ENCODE measurements around the gene COBLL1.

The COBLL1 gene

DNA sequence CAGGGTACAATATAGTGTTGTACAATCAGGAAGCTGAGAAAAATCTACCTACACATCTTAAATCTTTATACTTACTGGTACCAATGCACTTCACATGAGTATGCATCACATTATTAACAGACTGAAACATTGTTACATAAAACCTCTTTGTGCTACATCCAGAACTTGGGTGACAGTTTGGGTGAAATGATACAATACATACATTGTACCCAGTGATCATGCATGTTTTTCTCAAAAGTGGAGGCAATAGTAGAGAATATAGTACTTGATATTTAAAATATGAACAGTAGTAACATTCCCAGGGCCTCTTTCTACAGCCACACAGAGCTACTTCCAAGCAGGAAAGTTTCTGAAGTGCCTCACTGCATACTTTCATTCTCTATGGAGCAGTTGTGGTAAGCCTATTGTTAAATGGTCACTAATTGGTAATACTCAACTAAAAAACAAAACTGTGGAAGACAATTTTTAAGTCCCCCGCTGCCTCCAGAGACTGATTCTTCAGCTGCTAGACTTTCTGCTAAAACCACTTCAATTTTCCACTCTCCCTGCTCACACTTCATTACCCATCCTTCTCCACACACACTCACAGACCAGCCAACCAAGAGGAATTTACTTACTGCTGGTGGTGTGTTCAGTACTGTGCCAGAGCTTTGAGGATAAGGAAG, 197.5 kb downstream of the COBLL1 start:
- no peak overlapping the region for H3K4me2 ChIP-seq (ENCODE audit: insufficient read depth, low read length)
- H3K4me3 ChIP-seq (ENCODE audit: low read depth in 1 of 2, low read length in 2 of 2) = no peak overlapping the region
- H3K27ac ChIP-seq (ENCODE audit: low read length) = no peak overlapping the region
- H3K79me2 ChIP-seq (ENCODE audit: insufficient read depth, low read length) = no peaks in the 10 kb centered on the region
- no peaks in the 10 kb centered on the region for H3K36me3 ChIP-seq (ENCODE audit: insufficient read depth, low read length)
- H2AFZ ChIP-seq (ENCODE audit: low read depth, low read length) = no peak overlapping the region
- TF ChIP-seq CTCF (IDR thresholded peaks at IDR 0.05; ENCODE audit: borderline replicate concordance, extremely low read depth, low read length, poor library complexity, severe bottlenecking) = no peak
- no peak for TF ChIP-seq EZH2 (IDR thresholded peaks at IDR 0.05; ENCODE audit: borderline replicate concordance, low read depth, low read length, severe bottlenecking)
- no peaks in the 10 kb centered on the region for H4K20me1 ChIP-seq (ENCODE audit: insufficient read depth, low read length)
- H3K4me1 ChIP-seq (ENCODE audit: insufficient read depth, low read length) = no peaks in the 10 kb centered on the region
- H3K27me3 ChIP-seq (ENCODE audit: insufficient read depth, low read length, poor library complexity) = no peaks in the 10 kb centered on the region
- no peaks in the 10 kb centered on the region for H3K9me3 ChIP-seq (ENCODE audit: insufficient read depth, low read length, severe bottlenecking)
- DNase-seq (no peak), ATAC-seq (ENCODE audit: insufficient read depth, low read depth) (no peak)
- H3K9ac ChIP-seq (ENCODE audit: low read depth, low read length) = no peak overlapping the region

GRCh38 chr2:164642946-164643555, 198.6 kb downstream of the COBLL1 start:
- no peaks in the 10 kb centered on the region for H3K79me2 ChIP-seq (ENCODE audit: insufficient read depth, low read length)
- no peaks in the 10 kb centered on the region for H3K36me3 ChIP-seq (ENCODE audit: insufficient read depth, low read length)
- H3K27ac ChIP-seq (ENCODE audit: low read length) = no peak overlapping the region
- no peak for ATAC-seq (ENCODE audit: insufficient read depth, low read depth)
- no peaks in the 10 kb centered on the region for H3K4me1 ChIP-seq (ENCODE audit: insufficient read depth, low read length)
- no peak overlapping the region for H3K9ac ChIP-seq (ENCODE audit: low read depth, low read length)
- TF ChIP-seq CTCF (IDR thresholded peaks at IDR 0.05; ENCODE audit: borderline replicate concordance, extremely low read depth, low read length, poor library complexity, severe bottlenecking) (no peak), EZH2 (IDR thresholded peaks at IDR 0.05; ENCODE audit: borderline replicate concordance, low read depth, low read length, severe bottlenecking) (no peak)
- no peak for DNase-seq
- no peak overlapping the region for H3K4me3 ChIP-seq (ENCODE audit: low read depth in 1 of 2, low read length in 2 of 2)
- H3K27me3 ChIP-seq (ENCODE audit: insufficient read depth, low read length, poor library complexity) = no peaks in the 10 kb centered on the region
- H3K4me2 ChIP-seq (ENCODE audit: insufficient read depth, low read length) = no peak overlapping the region
- H4K20me1 ChIP-seq (ENCODE audit: insufficient read depth, low read length) = no peaks in the 10 kb centered on the region
- H3K9me3 ChIP-seq (ENCODE audit: insufficient read depth, low read length, severe bottlenecking) = no peaks in the 10 kb centered on the region
- H2AFZ ChIP-seq (ENCODE audit: low read depth, low read length) = no peak overlapping the region

- H3K9me3 ChIP-seq (ENCODE audit: insufficient read depth, low read length, severe bottlenecking) = no peaks in the 10 kb centered on the region
- H3K36me3 ChIP-seq (ENCODE audit: insufficient read depth, low read length) = no peaks in the 10 kb centered on the region
- no peak overlapping the region for H2AFZ ChIP-seq (ENCODE audit: low read depth, low read length)
- no peak overlapping the region for H3K27ac ChIP-seq (ENCODE audit: low read length)
- H3K79me2 ChIP-seq (ENCODE audit: insufficient read depth, low read length) = no peaks in the 10 kb centered on the region
- no peaks in the 10 kb centered on the region for H4K20me1 ChIP-seq (ENCODE audit: insufficient read depth, low read length)
- TF ChIP-seq CTCF (IDR thresholded peaks at IDR 0.05; ENCODE audit: borderline replicate concordance, extremely low read depth, low read length, poor library complexity, severe bottlenecking) = no peak
- no peak for TF ChIP-seq EZH2 (IDR thresholded peaks at IDR 0.05; ENCODE audit: borderline replicate concordance, low read depth, low read length, severe bottlenecking)
- no peak overlapping the region for H3K4me3 ChIP-seq (ENCODE audit: low read depth in 1 of 2, low read length in 2 of 2)
- H3K4me2 ChIP-seq (ENCODE audit: insufficient read depth, low read length) = no peak overlapping the region
- DNase-seq (no peak), ATAC-seq (ENCODE audit: insufficient read depth, low read depth) (no peak)
- no peak overlapping the region for H3K9ac ChIP-seq (ENCODE audit: low read depth, low read length)
- no peaks in the 10 kb centered on the region for H3K27me3 ChIP-seq (ENCODE audit: insufficient read depth, low read length, poor library complexity)
- H3K4me1 ChIP-seq (ENCODE audit: insufficient read depth, low read length) = no peaks in the 10 kb centered on the region
Measured at GRCh38 chr2:164642268-164642667, 199.4 kb downstream of the COBLL1 start.

All from DND-41 (cell line).